SU-DHL-6 (cell line): Measurements from ENCODE around the gene RAB44.

Experiments used
- H2AFZ ChIP-seq: fragments of 200-600 bp; sonication (generic); 2 replicates; pipeline ENCODE4 v1.6.1; 2014; ENCODE audit warnings: low read depth, mild to moderate bottlenecking, moderate library complexity, mixed read lengths, antibody characterized with exemption, low read length; ENCODE audit not compliant: severe bottlenecking
- H3F3A ChIP-seq: fragments of 200-600 bp; shearing (Covaris generic); 2 replicates; pipeline ENCODE4 v1.6.0; 2016; ENCODE audit warnings: antibody characterized with exemption, mild to moderate bottlenecking; ENCODE audit not compliant: insufficient read depth
- H3K27ac ChIP-seq: fragments of 200-600 bp; sonication (generic); 2 replicates; pipeline ENCODE4 v1.5.1; 2016; ENCODE audit warnings: low read depth, mild to moderate bottlenecking, low read length, moderate library complexity, mixed read lengths
- H3K27me3 ChIP-seq: fragments of 200-600 bp; sonication (generic), shearing (Covaris generic); 2 replicates; pipeline ENCODE4 v1.6.0; 2014; ENCODE audit warnings: mild to moderate bottlenecking, low read length
- H3K36me3 ChIP-seq: fragments of 200-600 bp; sonication (generic); 2 replicates; pipeline ENCODE4 v1.6.1; 2014; ENCODE audit warnings: mild to moderate bottlenecking, low read length, mixed read lengths
- H3K4me2 ChIP-seq: fragments of 300-600, 200-600 bp; shearing (Covaris generic), sonication (generic); 2 replicates; pipeline ENCODE4 v1.6.0; 2014; ENCODE audit warnings: low read length, low read depth, mild to moderate bottlenecking; ENCODE audit not compliant: poor library complexity, severe bottlenecking
- H3K4me3 ChIP-seq: fragments of 200-600 bp; sonication (generic); 2 replicates; pipeline ENCODE4 v1.5.1; 2014; ENCODE audit warnings: antibody characterized with exemption, low read length, mild to moderate bottlenecking, mixed read lengths; ENCODE audit not compliant: insufficient read depth, poor library complexity, severe bottlenecking
- H3K79me2 ChIP-seq: fragments of 200-600 bp; sonication (generic); 2 replicates; pipeline ENCODE4 v1.6.1; 2014; ENCODE audit warnings: mild to moderate bottlenecking, low read length, moderate library complexity; ENCODE audit not compliant: insufficient read depth
- H3K9ac ChIP-seq: fragments of 200-600 bp; sonication (generic); 2 replicates; pipeline ENCODE4 v1.7.0; 2014; ENCODE audit warnings: mild to moderate bottlenecking, low read length
- H3K9me2 ChIP-seq: fragments of 200-600 bp; sonication (generic); replicated peaks from 2 replicates; pipeline ENCODE4 v1.6.1; 2014; ENCODE audit warnings: low read length; ENCODE audit not compliant: insufficient read depth
- H3K9me3 ChIP-seq: fragments of 200-600 bp; sonication (generic); 2 replicates; pipeline ENCODE4 v1.6.1; 2014; ENCODE audit warnings: low read length, mixed read lengths; ENCODE audit not compliant: insufficient read depth
- H4K20me1 ChIP-seq: fragments of 200-600 bp; sonication (generic); 2 replicates; pipeline ENCODE4 v1.6.1; 2014; ENCODE audit warnings: low read depth, mild to moderate bottlenecking, antibody characterized with exemption, low read length, moderate library complexity, mixed read lengths
- CTCF ChIP-seq: fragments of 200-600 bp; sonication (generic); IDR thresholded peaks from one replicate; pipeline ENCODE4 v1.5.1; 2017; ENCODE audit warnings: antibody characterized with exemption, mild to moderate bottlenecking, low read length, moderate library complexity; ENCODE audit not compliant: insufficient read depth, poor library complexity, severe bottlenecking
- EZH2phosphoT487 ChIP-seq: fragments of 200-600 bp; sonication (generic), shearing (Covaris generic); conservative IDR thresholded peaks from 2 replicates; pipeline ENCODE4 v1.6.1; 2018; ENCODE audit warnings: mild to moderate bottlenecking, antibody characterized with exemption, low read length, moderate library complexity, mixed read lengths

The RAB44 gene

GRCh38 chr6:36738108-36738507 lies 40.5 kb downstream of the RAB44 start:
- Histone ChIP-seq H3K27me3 (no peaks in the 10 kb centered on the region), H4K20me1 (no peaks in the 10 kb centered on the region), H3K9me2 (no peaks in the 10 kb centered on the region), H3K79me2 (no peaks in the 10 kb centered on the region), H3K27ac (no peak overlapping the region), H3K4me3 (no peak overlapping the region), H2AFZ (no peak overlapping the region), H3K9me3 (no peaks in the 10 kb centered on the region), H3K36me3 (no peaks in the 10 kb centered on the region), H3F3A (no peaks in the 10 kb centered on the region), H3K9ac (no peak overlapping the region), H3K4me2 (no peak overlapping the region)
- no peak for TF ChIP-seq CTCF
- TF ChIP-seq EZH2phosphoT487 = no peak

GRCh38 chr6:36739947-36740817 lies 42.6 kb downstream of the RAB44 start:
- Histone ChIP-seq H3K79me2 (no peaks in the 10 kb centered on the region), H3K4me2 (no peak overlapping the region), H3F3A (no peaks in the 10 kb centered on the region), H3K9ac (no peak overlapping the region), H3K9me2 (no peaks in the 10 kb centered on the region), H3K27me3 (no peaks in the 10 kb centered on the region), H3K4me3 (no peak overlapping the region), H3K36me3 (no peaks in the 10 kb centered on the region), H2AFZ (no peak overlapping the region), H4K20me1 (no peaks in the 10 kb centered on the region), H3K9me3 (no peaks in the 10 kb centered on the region), H3K27ac (no peak overlapping the region)
- TF ChIP-seq EZH2phosphoT487 (no peak), CTCF (no peak)

GRCh38 chr6:36740818-36741179 lies 43.2 kb downstream of the RAB44 start:
- H3K27me3 ChIP-seq = no peaks in the 10 kb centered on the region
- no peaks in the 10 kb centered on the region for H4K20me1 ChIP-seq
- no peak overlapping the region for H3K27ac ChIP-seq
- H3K9me2 ChIP-seq = no peaks in the 10 kb centered on the region
- TF ChIP-seq EZH2phosphoT487 (no peak), CTCF (no peak)
- no peak overlapping the region for H3K4me3 ChIP-seq
- no peaks in the 10 kb centered on the region for H3K9me3 ChIP-seq
- no peaks in the 10 kb centered on the region for H3K36me3 ChIP-seq
- H3K9ac ChIP-seq = no peak overlapping the region
- H3K4me2 ChIP-seq = no peak overlapping the region
- H3K79me2 ChIP-seq = no peaks in the 10 kb centered on the region
- no peak overlapping the region for H2AFZ ChIP-seq
- no peaks in the 10 kb centered on the region for H3F3A ChIP-seq
